RPMI8226 (cell line): ENCODE measurements around the gene B4GALT4.

Experiments
- DNase-seq: peaks from one replicate; pipeline ENCODE4 v3.0.0-alpha.2; 2015

B4GALT4 gene

DNA sequence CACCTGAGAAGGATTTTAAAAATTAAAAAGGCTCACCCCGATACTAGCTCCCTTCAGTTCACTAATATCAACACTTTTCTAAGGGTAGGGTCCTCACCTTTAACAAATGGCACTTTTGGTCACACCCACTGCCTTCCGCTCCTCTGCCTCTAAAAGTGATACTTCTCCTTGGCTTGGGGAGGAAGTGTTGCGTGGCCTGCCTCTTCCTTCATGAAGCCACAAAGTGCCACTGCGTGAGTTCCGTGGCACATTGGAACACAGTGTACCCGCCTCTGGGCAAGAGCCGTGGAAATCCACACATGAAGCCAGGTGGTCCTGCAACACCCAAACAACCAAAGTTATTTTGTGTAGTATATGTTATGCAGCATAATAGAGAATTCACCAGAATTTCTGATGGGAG is 3.9 kb downstream of the B4GALT4 start:
- DNase-seq, result no peak

DNA sequence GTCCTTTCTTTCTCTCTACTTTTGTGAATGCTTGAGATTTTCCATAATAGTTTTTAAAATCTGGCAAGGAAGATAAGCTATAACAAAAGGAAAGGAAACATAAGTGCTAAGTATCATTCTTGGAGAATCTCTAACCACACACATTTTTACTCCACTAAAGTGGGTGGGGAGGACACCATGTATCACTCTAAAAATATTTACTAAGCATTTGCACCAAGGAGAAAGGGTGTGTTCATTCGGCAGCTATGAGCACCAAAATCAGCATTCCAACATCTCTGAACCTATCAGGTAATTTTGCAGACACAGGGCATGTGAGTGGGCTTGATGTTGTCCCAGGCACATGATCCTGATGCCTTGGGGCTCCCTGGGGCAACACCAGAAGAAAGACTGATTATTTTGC is 5.5 kb downstream of the B4GALT4 start:
- no peak for DNase-seq

DNA sequence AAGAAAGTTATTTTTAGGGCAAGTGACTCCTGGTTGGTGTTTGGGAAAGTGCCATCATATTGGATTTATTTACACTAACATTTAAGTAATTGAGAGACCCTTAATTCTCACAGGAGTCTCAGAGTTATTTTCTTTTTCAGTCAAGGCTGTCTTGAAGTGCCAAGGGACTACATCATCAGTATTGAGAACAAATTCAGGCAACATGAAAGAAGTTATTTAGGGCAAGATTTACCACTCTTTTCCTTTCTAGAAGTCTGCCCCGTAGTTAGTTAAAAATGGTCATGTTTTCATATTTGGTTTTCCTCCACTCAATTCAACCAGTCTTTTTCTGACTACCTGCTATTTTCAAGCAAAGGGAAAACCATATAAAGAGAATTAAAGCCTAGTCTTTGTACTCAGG is 6.1 kb downstream of the B4GALT4 start:
- DNase-seq, result no peak

DNA sequence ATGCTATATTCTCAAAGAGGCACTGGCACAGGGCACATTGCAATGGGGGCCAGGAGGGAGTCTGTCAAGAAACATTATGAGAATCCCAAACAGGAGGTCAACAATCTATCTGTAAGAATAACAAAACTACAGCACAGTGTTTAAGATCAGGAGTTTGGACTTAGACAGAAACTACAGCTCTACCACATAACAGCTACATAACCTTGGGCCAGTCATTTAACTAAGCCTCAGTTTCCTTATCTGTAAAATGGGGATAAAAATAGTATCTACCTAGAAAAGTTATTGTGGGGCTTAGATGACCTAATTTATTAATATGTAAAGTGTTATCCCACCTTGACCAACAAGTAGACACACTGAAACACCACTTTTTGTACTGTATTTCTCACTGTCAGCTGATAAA is 9.9 kb downstream of the B4GALT4 start:
- DNase-seq, result no peak

DNA sequence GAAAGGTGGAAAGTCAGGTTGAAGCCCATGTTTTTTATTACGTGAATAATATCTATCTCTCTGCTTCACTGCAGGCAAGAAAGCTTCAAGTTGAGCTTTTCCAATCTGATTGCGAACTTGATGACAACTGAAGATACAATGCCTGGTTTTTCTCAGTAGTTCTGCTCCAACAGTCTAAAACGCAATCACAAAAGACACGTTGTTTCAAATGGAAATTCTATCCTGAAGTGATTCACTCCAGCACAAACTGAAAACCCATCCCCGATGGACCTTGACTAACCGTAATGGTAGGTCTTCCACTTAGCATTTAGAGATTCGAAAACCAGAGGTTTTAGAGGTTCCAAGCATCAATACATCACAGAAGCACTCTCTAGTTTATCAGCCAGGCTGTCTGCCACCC is 10.6 kb downstream of the B4GALT4 start:
- no peak for DNase-seq

DNA sequence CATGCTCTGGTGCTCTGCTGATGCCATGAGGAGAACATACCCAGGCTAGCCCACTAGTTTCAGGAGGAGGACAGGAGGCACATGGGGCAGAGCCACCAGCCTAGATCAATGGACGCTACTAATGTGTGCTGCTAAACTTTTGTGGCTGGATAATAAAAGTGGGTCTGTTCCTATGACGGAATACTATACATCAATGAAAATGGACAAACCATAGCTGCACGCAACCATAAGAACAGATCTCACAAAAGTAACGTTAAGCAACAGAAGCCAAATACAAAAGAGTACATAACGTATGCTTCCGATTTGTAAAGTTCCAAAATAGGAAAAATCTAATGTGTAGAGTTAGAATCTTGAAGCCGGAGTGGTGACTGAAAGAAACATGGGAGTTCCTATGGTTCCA is 11.5 kb downstream of the B4GALT4 start:
- no peak for DNase-seq

DNA sequence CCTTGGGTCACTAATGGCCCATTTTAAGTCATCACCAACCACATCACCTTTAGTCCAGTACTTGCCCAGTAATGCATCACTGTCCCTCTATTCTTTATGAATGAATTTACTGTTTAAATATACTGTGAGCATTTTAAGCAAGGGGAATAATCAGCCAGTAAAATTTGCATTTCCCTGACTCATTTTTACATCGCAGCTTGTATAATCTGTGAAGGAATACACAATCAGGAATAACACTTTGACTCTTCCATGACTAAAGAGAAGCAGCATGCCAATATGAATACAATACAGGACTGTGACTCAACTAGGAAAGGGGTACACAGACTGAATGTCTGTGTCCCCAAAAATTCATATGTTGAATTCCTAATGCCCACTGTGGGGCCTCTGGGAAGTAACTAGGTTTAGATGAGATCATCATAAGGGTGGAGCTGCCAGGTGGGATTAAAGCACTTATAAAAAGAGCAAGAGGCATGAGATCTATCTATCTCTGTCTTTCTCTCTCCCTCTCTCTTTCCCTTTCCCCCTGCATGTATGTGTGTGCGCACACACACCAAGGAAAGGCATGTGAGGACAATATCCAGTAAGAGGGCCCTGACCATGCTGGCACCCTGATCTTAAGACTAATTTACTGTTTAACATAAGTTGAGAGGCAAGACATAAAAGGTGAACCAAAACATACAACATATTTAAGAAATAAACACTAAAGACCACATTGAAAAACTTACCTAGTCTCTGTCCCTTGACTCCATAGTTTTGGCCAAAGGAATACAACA is 12.1 kb downstream of the B4GALT4 start:
- no peak for DNase-seq

DNA sequence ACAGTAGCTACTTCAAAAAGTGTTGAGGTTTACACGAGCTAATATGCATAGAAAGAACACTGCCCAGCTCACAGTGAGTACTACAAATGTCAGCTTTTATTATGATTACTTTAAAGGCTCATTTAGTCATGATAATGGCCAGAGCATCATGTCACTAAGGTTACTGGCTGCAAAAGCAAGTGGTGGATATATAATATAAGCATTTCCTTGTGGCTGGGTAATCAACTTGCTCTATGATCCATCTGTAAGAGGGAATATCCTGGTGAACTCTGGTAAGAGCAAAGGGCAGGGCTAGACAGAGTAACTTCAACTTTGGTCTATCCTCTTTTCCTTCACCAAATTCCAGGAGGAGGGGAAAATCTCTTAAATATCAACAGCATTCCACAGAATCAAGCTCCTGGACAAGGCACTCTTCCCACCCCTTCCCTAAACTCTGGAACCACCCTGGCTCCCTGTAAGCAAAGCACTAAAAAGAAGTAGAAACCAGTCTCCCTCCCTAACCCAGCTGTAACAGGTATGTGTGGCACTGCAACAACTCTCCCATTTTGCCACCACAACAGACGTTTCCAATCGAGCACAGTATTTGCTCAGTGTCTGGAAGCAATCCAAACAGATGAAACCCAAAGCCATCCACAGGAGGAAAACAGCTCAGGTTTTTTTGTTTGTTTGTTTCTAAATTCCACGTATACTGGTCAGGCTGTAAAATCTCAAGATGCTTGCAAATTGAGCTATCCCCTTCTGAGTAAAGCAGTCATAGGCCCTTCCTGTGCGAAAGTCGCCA is 13.4 kb downstream of the B4GALT4 start:
- DNase-seq, result no peak

DNA sequence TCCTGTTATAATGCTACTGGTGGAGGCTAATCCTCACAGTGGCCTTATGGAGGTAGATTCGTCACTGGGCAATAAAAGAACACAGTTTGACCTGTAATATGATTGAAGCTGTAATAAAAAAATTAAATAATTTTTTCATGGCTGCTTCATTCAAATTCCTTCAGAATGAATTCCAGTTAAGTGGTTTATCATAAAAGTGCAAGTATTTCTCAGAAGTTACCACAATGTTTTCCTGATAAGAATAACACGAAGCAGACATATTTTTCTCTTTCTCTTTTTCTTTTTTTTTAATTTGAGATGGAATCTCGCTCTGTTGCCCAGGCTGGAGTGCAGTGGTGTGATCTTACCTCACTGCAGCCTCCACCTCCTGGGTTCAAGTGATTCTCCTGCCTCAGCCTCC is 15.6 kb downstream of the B4GALT4 start:
- DNase-seq, result no peak

DNA sequence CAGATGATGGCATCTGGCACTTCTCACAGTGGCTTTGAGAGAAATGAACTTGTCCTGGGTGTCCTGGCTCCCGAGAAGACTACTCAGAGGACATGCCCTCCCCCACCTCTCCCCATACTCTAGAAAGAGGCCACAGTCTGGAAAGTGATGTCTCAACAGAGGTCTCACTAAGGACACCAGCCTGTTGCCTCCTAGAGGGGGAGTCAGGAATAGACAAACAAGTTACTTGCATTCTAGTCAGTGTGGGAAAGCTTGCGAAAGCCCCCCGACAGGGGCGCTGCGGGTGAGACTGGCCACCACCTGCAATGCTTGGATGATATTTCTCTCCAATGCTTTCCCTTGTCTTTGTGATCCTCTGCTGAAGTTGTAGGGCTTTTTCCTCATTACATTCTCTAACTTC is 17.2 kb downstream of the B4GALT4 start:
- DNase-seq, result no peak

DNA sequence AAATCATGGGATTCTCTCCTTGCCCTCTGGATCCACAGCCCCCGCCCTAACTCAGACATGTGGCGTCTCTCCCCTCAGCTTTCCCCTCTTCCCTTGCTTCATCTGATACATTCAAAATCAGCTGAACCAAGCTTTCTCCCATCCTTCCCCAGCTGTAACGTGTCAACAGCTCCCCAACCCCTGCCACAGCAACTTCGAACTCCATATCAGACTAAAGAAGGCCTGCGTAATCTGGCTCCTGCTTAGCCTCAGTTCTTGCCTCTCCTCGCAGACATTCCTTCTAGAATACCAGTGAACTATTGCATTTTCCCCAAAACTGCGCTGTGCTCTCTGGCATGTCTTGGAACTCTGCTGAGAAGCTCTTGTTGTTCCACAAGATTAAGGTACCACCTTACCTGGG is 18.3 kb downstream of the B4GALT4 start:
- DNase-seq, result no peak

DNA sequence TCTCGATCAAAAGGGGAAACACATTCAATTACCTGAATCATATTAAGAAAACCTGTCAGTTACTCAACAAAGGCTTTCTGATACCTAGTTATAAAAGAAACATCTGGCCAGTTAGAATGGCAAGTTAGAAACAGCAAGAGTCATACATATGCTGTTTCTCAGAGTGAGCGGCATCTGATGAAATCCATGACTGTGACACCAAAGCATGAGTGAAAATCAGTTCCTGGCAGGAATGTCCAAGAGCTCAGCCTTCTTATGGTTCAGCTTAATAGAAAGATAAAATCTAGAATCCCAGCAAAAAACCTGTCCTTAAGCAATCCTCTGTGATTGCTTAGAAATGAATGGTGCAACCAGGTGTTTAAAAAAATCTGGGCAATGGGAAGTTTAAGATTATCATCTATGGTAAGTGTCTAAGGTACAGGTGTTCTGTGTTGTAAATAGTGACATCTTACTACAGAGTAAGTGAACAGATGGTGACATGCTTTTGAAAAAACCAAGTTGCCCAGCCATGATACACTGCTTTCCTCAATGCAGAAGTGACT is 18.8 kb downstream of the B4GALT4 start:
- no peak for DNase-seq

DNA sequence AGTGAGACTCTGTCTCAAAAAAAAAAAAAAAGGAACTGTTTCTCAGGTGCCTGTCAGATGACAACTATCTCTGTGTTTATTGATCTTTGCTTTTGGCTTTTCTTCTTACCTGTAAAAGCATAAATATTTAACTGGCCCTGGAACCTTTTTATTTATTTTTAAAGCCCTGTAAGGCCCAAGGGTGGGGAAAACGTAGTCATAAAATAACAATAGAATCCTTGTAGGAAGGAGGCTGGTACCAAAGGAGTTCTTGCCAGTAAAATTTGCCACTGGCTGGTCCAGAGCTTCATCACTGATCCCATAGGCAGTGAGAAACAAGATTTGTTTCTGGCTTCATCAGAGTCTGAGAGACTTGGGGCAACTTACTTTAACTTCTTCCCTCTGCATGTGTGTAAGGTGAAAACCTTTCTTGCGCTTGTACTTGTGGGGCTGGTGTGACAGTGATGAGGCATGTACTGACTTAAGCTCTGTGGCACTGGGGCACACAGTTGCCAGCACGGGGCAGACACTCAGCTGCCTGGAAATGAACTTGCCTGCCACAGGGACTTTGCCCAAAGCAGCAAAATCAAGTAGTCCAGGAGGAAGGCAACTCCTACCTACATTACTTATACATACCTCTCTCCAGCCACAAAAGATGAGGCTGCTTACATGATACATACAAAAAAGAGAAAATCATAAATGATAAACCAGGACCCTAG is 19.6 kb downstream of the B4GALT4 start:
- DNase-seq, result no peak

DNA sequence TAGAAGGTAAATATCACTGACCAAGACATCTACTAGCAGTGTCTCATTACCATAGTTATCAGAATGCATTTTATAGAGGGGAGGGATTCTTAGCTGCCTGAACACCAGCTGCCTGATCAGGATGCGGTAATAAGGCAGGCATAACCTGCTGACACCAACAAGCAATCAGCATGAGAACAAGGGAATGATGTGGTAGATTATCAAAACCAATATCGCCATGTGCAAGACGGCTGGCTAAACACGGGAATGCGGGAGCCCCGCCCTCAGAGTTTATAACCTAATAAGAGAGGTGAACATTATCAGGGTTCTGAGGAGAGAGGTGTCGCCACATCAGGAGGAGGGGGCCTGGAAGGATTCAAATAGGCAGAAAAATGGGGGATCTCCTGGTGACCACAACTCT is 20.5 kb downstream of the B4GALT4 start:
- no peak for DNase-seq

DNA sequence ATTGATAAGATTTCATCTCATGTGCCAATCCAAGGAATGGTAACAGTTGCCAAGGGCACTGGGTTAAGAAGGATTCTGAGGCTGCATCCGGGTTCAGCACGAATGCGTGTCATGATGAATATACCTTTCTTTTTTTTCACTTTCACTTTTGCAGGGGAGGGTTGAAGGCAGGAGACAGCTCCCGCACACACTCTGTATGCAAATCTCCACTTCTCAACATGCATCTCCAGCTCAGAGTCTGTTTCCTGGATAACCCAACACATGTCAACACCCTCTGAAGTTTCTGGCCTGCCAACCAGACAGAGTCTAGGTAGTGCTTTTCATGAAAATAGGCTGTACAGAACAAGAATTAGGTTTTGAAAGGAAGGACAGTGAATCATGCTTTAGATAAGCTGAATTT is 21.6 kb downstream of the B4GALT4 start:
- no peak for DNase-seq

DNA sequence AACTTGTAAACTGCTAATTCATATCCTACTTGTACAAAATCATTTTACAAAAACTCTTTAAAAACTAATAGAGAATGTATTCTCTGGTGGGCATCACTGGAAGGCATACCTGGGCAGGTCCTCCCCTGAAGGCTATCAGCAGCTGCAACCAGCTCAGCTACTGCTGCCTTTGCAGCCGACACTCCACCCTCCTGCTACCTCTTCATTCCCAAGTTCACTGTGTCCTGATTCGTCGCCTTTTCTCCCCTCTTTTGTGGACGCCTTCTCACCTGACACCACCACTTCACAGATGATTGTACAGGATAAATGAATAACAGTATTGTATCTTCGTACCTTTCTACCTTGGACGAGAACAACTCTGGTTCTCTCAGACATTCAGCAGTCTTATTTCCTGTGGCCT is 28.9 kb downstream of the B4GALT4 start:
- DNase-seq, result no peak

DNA sequence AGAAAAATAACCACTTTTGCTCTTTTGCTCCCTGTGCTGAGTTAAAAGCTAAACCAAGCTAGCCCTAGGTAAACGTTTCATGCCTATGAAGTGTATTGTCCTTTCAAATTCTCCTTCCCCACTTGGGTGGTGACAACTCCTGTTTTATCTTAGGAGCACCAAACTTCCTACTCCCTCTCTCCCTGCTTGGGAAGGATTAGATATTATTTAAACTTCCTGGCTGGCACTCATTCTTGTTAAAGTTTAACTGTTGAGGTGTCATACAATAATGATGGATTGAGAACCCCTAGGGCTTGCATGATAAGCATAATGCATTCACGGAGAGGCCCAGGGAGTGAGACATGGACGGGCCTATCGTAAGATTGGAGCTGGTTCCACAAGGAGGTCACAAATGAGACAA is 29.5 kb downstream of the B4GALT4 start:
- DNase-seq, result no peak

DNA sequence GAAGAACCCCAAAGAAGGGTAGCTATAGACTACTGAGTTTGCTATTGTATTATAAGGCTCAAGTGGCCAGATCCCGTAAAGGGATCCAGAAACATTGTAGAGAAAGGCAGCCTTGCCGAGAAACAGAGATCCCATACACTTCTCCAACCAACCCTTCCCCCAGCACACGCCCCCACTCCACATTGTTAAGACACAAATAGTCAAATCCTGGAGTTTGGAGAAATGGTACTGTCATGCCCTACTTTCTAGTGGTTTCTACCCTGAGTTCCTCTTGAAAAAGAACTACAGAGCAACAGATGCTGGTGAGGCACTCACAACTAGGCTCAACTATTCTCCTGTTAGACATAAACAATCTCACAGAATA is 33.2 kb downstream of the B4GALT4 start:
- no peak for DNase-seq

DNA sequence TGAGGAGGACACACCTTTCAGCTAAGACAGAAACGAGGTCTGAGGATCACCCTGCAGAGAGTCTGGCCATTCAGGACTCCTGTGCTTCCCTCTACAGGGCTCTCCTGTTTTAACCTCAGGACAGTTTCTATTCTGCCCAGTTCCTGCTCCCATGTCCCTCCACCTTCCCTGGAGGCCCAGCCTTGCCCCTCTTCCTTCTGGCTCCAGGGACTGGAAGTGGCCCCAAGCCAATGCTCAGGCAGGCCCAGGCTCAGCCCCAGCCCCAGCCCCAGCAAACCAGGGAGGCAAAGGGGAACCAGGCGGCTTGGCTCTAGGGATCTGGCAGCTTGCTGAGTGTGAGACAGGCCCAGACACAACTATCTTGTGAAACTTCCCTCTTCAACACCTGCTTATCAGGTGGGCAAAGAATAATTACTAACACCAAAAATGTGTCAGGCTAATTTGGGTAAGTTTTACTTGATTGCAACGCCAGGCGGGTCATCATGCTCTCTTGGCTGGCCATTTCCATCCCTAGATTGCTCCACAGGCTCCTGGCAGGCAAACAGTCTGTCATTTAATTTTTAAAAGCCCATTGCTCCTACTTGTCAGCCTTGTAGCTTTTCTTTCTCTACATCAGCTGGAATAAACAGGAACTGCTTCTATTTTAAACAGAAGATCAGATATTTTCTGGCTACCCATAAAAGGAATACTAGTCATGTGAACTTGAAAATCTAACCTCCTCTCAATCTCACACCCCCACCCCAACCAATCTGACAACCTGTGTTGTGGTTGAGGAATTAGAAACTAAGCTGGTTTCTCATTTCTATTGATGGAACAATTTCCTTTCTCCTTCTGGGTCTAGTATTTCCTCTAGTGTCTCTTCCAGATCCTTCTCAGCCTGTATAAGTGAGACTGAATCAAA is 33.8 kb downstream of the B4GALT4 start:
- DNase-seq, result no peak

DNA sequence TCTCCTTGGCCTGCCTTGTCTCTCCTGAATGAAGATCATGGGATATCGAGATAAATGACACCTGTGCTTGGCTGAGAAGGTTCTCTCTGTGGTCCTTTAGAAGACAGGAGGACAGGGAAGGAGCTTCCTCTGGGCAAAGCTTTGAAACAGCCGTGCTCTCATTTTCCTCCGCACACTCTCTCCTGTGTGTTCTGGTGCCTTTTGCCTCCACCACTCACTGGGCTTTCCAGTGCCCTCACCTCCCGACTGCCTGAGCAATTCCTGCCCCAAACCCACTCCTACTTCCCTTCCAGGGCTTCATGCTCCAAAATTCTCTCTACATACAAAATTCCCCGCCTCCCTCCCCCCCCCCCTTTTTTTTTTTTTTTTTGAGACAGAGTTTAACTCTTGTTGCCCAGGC is 35.0 kb downstream of the B4GALT4 start:
- no peak for DNase-seq

DNA sequence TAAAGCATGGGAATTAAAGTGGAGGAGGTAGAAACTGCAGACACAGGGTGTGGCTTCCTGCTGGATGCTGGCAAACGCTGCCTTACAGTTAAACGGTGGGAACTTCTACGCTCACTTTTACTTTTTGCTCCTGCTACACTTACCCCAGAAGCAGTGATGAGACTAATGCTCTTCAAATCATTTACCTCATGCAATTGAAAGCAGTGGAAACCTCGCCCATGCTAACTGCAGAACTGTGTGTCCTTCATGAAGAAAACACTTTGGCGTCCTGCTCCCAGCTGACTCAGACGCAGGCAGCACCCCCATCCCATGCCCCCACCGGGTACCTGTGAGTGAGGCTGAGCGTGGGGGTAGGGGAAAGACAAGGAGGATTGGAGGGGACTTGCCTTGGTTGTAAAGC is 35.5 kb downstream of the B4GALT4 start:
- no peak for DNase-seq

DNA sequence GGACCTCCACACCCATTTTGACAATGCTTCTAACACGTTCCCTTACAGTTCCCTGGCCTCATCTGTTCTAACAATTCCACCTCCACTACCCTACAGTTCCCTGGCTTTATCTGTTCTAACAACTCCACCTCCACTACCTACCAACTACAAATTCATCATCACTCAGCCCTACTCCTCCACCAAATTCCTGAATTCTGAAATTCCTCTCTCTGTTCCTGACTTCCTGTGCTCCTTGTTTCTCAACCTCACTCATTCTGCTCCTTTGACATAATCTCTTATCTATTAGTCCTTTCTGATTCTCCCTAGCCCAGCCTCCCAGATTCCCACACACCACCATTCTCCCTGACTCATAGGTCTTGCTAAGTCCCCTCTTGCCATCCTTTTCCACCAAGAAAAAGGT is 44.8 kb downstream of the B4GALT4 start:
- no peak for DNase-seq

DNA sequence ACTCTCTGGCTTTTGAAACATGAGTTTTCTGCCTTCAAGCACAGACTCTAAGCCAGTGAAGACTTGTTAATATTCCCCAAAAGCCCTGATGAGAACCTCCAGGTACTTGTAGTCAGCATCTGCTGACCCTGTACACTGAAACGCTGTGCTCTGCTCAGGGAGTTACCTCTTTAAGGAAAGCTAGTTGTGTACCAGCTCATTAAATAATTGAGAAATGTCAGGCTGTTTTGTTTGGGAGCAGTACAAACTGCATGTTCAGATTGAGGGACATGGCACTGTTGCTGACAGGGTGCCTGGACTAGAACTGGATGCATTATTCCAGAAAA is 45.6 kb downstream of the B4GALT4 start:
- no peak for DNase-seq
